ENCODE data around the gene NKIRAS2.
A peak's percentile ranks its signal among the peaks of the same experiment; 100 is the strongest.

Gene NKIRAS2

GRCh38 chr17:42026857-42027589 lies 7.1 kb downstream of the NKIRAS2 start:
- no peak for DNase-seq (ENCODE audit: low read depth in 2 of 3, low spot score in 1 of 3)

- no peak for DNase-seq (ENCODE audit: low read depth in 2 of 3, low spot score in 1 of 3)
Observed at GRCh38 chr17:42027590-42027889, 7.7 kb downstream of the NKIRAS2 start.

GRCh38 chr17:42027961-42028790 lies 8.3 kb downstream of the NKIRAS2 start:
- no peak for DNase-seq (ENCODE audit: low read depth in 2 of 3, low spot score in 1 of 3)

- no peak for DNase-seq (ENCODE audit: low read depth in 2 of 3, low spot score in 1 of 3)
Observed at GRCh38 chr17:42028791-42029127, 8.9 kb downstream of the NKIRAS2 start.

DNA sequence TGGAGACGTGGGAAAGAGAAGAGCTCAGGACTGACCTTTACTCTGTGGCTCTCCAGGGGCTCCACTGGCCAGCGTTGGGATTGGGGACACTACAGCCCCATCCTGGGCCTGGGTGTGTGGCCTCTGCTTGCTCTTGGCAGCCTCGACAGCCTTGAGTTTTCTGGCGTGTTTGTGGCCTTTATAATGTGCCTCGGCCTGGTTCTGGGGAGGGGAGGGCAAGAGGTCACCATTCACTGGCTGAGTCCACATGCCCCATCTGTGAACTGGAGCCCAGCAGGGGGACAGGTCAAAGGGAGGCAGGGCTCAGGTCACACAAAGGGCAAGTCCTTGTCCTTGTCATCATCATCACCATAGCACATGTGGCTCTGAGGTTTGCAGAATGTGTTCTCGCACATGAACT lies 11.7 kb downstream of the NKIRAS2 start:
- no peak for DNase-seq (ENCODE audit: low read depth in 2 of 3, low spot score in 1 of 3)

DNA sequence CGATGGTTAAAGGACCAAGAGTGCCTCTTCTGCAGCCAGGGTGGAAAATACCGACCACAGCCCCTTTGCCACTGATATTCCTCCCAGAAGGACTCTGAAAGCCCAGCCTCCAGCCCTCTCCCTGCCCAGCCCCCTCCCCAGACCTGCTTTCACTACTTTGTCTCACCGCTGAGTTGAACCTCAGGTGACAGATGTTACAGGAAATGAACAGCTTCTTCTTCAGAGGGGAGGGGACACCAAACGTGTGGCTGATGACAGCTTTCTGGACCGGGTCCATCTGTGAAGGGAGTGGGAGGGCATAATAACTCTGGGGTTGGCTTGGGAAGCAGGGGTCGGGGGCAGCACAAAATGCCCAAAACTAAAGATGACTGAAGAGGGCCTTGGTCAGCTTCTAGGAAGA lies 14.2 kb downstream of the NKIRAS2 start:
- no peak for DNase-seq (ENCODE audit: low read depth in 2 of 3, low spot score in 1 of 3)

- DNase-seq (ENCODE audit: low read depth in 2 of 3, low spot score in 1 of 3) = no peak
Observed at GRCh38 chr17:42038221-42038973, 18.5 kb downstream of the NKIRAS2 start.

- no peak for DNase-seq (ENCODE audit: low read depth in 2 of 3, low spot score in 1 of 3)
Observed at GRCh38 chr17:42039794-42040763, 20.2 kb downstream of the NKIRAS2 start.

- DNase-seq (ENCODE audit: low read depth in 2 of 3, low spot score in 1 of 3) = no peak
Observed at GRCh38 chr17:42040818-42041217, 20.9 kb downstream of the NKIRAS2 start.

GRCh38 chr17:42041619-42042018 lies 21.7 kb downstream of the NKIRAS2 start:
- no peak for DNase-seq (ENCODE audit: low read depth in 2 of 3, low spot score in 1 of 3)

- no peak for DNase-seq (ENCODE audit: low read depth in 2 of 3, low spot score in 1 of 3)
Observed at GRCh38 chr17:42042598-42043319, 22.9 kb downstream of the NKIRAS2 start.

DNA sequence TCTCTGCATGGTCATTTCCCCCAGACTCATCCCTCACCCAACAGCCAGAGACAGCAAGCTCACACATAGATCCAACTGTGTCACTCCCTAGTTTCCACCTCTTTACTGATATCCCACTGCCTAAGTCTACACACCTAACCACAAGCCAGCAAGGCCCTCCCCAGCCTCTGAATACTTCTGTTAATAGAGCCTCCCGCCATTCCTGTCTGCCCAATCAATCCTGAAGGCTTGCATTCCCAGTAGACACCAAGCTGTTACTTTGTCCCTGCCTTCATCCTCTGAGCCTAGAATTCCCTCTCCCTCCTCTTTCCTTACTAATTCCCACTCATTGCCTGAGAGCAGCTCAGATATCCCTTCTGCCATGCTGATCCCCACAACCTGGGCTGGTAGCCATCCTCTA lies 25.8 kb downstream of the NKIRAS2 start:
- no peak for DNase-seq (ENCODE audit: low read depth in 2 of 3, low spot score in 1 of 3)

DNA sequence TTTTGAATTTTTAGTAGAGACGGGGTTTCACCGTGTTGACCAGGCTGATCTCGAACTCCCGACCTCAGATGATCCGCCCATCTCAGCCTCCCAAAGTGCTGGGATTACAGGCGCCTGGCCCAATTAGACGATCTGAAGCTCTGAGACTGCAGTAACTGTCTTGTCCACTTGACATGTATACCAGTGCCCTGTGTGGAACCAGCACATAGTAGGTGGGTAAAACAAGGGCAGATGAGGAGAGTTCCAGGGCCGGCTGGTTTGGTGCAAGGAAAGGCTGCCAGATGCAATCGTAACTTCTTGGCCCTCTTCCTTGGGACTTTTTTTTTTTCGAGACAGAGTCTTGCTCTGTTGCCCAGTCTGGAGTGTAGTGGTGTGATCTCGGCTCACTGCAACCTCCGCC lies 27.5 kb downstream of the NKIRAS2 start:
- no peak for DNase-seq (ENCODE audit: low read depth in 2 of 3, low spot score in 1 of 3)

GRCh38 chr17:42049834-42050392 lies 30.0 kb downstream of the NKIRAS2 start:
- no peak for DNase-seq (ENCODE audit: low read depth in 2 of 3, low spot score in 1 of 3)

DNA sequence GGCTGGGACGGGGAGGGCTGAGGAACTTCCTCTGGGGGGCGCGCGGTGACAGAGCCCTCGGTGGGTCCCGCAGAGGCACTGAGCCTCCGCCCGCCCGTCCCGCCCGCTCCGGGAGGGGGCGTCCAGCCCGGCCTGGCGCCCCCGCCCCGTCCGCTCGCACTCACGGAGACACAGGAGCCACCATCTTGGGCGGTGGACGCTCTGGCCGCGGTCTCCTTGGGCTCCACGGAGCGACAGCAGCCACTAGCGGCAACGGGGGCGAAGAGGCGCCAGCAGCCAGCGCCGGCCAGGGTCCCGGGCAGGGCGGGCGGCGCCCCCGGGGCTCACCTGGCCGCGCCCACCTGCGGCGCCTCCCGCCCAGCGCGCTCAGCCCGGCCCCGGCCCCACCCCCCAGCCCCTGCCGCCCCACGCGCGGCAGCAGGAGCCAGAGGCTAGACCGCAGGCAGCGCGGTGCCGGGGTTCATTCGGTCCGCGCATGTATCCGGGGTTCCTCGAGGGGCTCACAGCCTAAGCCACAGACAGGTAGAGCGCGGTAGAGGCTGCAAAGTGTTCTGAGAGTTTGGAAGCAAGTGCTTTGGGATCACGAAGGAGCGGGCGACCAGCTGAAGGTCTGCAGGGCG lies 30.6 kb downstream of the NKIRAS2 start, which contains the start of gene C17orf113:
TSS of gene C17orf113 (minus strand) at position 209 of the 620 bp plus-strand sequence. CDS start 7,225 bp downstream, outside the sequence.
- DNase-seq (ENCODE audit: low read depth in 2 of 3, low spot score in 1 of 3) = peak in 1 of 3 donors; percentile 25

DNA sequence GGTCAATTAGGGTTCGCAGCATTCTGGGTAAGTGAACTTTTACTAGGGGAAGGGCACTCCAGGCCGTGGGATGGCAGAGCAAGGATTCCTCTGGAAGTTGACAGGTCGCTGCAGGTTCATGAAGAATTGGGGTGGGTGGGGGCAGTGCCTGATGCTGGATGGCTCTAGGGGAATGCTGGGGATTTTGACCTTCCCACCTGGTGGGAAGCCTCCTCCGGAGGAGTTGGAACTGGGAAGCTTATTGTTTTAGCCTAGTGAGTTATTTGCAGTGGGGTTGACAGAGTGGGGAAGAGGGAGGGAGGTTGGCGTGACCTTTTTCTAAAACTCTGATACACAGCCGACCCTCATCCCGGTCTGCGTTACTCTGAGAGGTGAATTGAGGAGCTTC lies 31.1 kb downstream of the NKIRAS2 start:
- DNase-seq (ENCODE audit: low read depth in 2 of 3, low spot score in 1 of 3) = no peak

DNA sequence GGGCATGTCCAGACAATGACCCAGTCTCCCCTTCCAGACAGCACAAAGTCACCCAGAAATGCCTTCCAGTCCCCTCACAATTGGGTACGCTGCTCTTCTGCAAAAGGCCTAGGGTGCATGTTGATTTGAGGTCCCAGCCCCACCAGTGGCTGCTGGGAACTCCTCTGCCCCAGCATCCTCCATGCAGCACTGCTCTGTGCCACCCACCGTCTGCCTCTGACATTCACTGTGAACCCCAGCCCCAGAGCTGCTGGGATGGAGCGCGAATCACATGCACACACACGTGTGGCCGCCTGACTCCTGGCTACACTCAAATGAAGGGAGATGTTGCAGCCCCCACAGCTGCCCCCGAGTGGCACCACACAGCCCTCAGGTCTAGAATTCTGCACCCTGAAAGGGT lies 31.8 kb downstream of the NKIRAS2 start:
- DNase-seq (ENCODE audit: low read depth in 2 of 3, low spot score in 1 of 3) = no peak

DNA sequence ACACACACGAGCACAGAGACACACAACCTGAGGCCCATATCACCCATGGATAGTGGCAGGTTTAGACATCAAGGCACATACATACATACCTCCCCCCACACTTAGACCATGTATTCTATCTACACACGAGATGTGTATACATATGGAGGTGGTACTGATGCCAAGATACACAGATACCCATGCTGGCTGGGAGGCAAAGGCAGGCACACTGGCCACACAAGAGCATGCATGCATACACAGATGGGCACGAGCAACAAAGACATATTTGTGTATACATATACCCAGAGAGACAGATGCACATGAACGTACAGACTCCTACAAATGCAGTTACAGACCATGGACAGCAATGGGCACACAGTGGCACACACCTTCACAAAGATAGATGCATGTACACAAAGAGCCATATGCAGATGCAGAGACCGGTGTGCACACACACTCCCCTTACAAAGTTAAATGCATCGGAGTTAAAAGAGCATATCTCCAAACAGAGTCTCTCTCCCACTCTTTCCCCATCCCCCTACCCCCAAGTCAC lies 32.5 kb downstream of the NKIRAS2 start:
- DNase-seq (ENCODE audit: low read depth in 2 of 3, low spot score in 1 of 3) = no peak
